Posterior vena cava (tissue), 2 donors: ENCODE measurements around the gene BPIFB2. TPM values are rescaled to one million over a fixed set of nuclear protein-coding genes. Genes with fewer than 3 reads are reported as not detected.
"Not testable (repeated sequence)": the region's sequence is repeated elsewhere in the genome, so short reads cannot be mapped to it uniquely, and the experiment has no call there.

Experiments used
- DNase-seq: peaks from one replicate; pipeline ENCODE4 v3.0.0-alpha.2; 2020; ENCODE audit warnings: low spot score
- intact Hi-C, 2 donors: fragments of 100-400 bp; cut with DNase I; formaldehyde crosslinking; loops; one replicate each; pipeline versions ENCODE4 v1.14.1 to v1.14.2; 2022 to 2023
- total RNA-seq, 2 donors: library from RNA; stranded (reverse); fragmentation: NEBNext Ultra II Directional; extraction: Animal tissue kit (Norgen Biotek cat#: 25700); gene quantifications; one replicate each; pipeline ENCODE4 v1.2.1, GENCODE V29; 2021
- donor health status: DM: yes; HTN: yes; CAD: no.
- donor health status: DM: yes; HTN: yes; CAD: no.

Gene BPIFB2
- total RNA-seq, 2 donors from 2014 or later = not detected

- peak; percentile 47 for DNase-seq
- intact Hi-C loops = no loop called here
Observed at GRCh38 chr20:32969356-32970114, 38.0 kb upstream of the BPIFB2 start.

GRCh38 chr20:32970115-32970972 lies 37.2 kb upstream of the BPIFB2 start:
- intact Hi-C loops = no loop called here
- DNase-seq = peak; percentile 60

GRCh38 chr20:32970973-32971300 lies 36.6 kb upstream of the BPIFB2 start:
- DNase-seq = peak; percentile 76
- intact Hi-C loops = no loop called here

- intact Hi-C loops = no loop called here
- no peak for DNase-seq
Observed at GRCh38 chr20:32971703-32972161, 35.8 kb upstream of the BPIFB2 start.

GRCh38 chr20:32972181-32973076 lies 35.1 kb upstream of the BPIFB2 start:
- peak; percentile 72 for DNase-seq
- intact Hi-C loops = no loop called here

GRCh38 chr20:32973077-32973717 lies 34.3 kb upstream of the BPIFB2 start:
- intact Hi-C loops = no loop called here
- DNase-seq = no peak

- intact Hi-C loops = not testable (repeated sequence)
- peak; percentile 57 for DNase-seq
Observed at GRCh38 chr20:32974204-32975064, 33.1 kb upstream of the BPIFB2 start.

- DNase-seq, intact Hi-C loops: not testable (repeated sequence)
Observed at GRCh38 chr20:32975121-32975520, 32.4 kb upstream of the BPIFB2 start.

GRCh38 chr20:32975698-32976674 lies 31.5 kb upstream of the BPIFB2 start:
- peak; percentile 71 for DNase-seq
- intact Hi-C loops = no loop called here

GRCh38 chr20:32976746-32977145 lies 30.8 kb upstream of the BPIFB2 start:
- intact Hi-C loops = no loop called here
- peak; percentile 30 for DNase-seq

- peak; percentile 64 for DNase-seq
- intact Hi-C loops = no loop called here
Observed at GRCh38 chr20:32977281-32978008, 30.1 kb upstream of the BPIFB2 start.

GRCh38 chr20:32978009-32978335 lies 29.5 kb upstream of the BPIFB2 start:
- DNase-seq = peak; percentile 41
- intact Hi-C loops = no loop called here

- peak; percentile 34 for DNase-seq
- intact Hi-C loops = no loop called here
Observed at GRCh38 chr20:32979201-32979998, 28.1 kb upstream of the BPIFB2 start.

GRCh38 chr20:32980131-32980941 lies 27.2 kb upstream of the BPIFB2 start:
- intact Hi-C loops = no loop called here
- peak; percentile 73 for DNase-seq

GRCh38 chr20:32980990-32981389 lies 26.5 kb upstream of the BPIFB2 start:
- DNase-seq = peak; percentile 18
- intact Hi-C loops = no loop called here
